Mucosa of descending colon (tissue), 3 donors: ENCODE data around the gene NOS1. TPM values are rescaled to one million over a fixed set of nuclear protein-coding genes. Genes with fewer than 3 reads are reported as not detected.

Experiments used
- ATAC-seq: fragments of 200-7000 bp; cut with Tn5 transposase; one replicate; pipeline ENCODE4 v1.9.1; 2020; ENCODE audit warnings: mild to moderate bottlenecking, moderate library complexity
- DNase-seq, 3 donors: peaks; one replicate each; pipeline ENCODE4 v3.0.0-alpha.2; 2020
- H3K36me3 ChIP-seq: fragments of 200-600 bp; one replicate; pipeline ENCODE4 v1.8.0; 2021; ENCODE audit warnings: low read depth, mild to moderate bottlenecking
- H3K4me1 ChIP-seq: fragments of 200-600 bp; one replicate; pipeline ENCODE4 v1.8.0; 2021; ENCODE audit warnings: low read depth, mild to moderate bottlenecking
- H3K4me3 ChIP-seq: fragments of 200-600 bp; one replicate; pipeline ENCODE4 v1.8.0; 2021; ENCODE audit warnings: mild to moderate bottlenecking
- H3K9me3 ChIP-seq: fragments of 200-600 bp; one replicate; pipeline ENCODE4 v1.8.0; 2021; ENCODE audit warnings: mild to moderate bottlenecking
- CTCF ChIP-seq: fragments of 200-600 bp; IDR thresholded peaks from one replicate; pipeline ENCODE4 v1.8.0; 2022; ENCODE audit warnings: antibody characterized with exemption, mild to moderate bottlenecking
- intact Hi-C, 2 donors: fragments of 100-400 bp; cut with DNase I in 1 of 2; cut with micrococcal nuclease in 1 of 2; formaldehyde crosslinking; loops; one replicate each; pipeline versions ENCODE4 v1.11.0 to v1.11.1; 2022; cut with DNase I, micrococcal nuclease
- total RNA-seq, 3 donors: library from RNA; stranded (reverse); fragmentation: NEBNext Ultra II Directional in 2 of 3; extraction: Animal tissue kit (Norgen Biotek cat#: 25700) in 2 of 3; gene quantifications; one replicate each; pipeline versions ENCODE4 v1.2.1 to v1.2.4, GENCODE V29; 2021 to 2023
- donor health status: DM: no; HTN: no; CAD: no; lungs with moderate emphysema.
- donor health status: DM: no; HTN: no; CAD: no.
- donor health status: DM: no; HTN: yes; CAD: no.

Gene NOS1
- total RNA-seq, 3 donors from 2014 or later = 0.09 to 11.0 (median 0.29) TPM

- TF ChIP-seq CTCF = no peak
- H3K4me1 ChIP-seq = no peaks in the 10 kb centered on the region
- DNase-seq (no peak), ATAC-seq (no peak)
- no peaks in the 10 kb centered on the region for H3K9me3 ChIP-seq
- no peak overlapping the region for H3K4me3 ChIP-seq
- intact Hi-C loops = no loop called here
- H3K36me3 ChIP-seq = no peaks in the 10 kb centered on the region
Measured at GRCh38 chr12:117282490-117282889, 78.9 kb downstream of the NOS1 start.

- Histone ChIP-seq H3K4me1 (no peaks in the 10 kb centered on the region), H3K9me3 (no peaks in the 10 kb centered on the region), H3K4me3 (no peak overlapping the region), H3K36me3 (no peaks in the 10 kb centered on the region)
- intact Hi-C loops = no loop called here
- DNase-seq (no peak), ATAC-seq (no peak)
- no peak for TF ChIP-seq CTCF
Measured at GRCh38 chr12:117280019-117280680, 81.3 kb downstream of the NOS1 start.

GRCh38 chr12:117279606-117280005, 81.8 kb downstream of the NOS1 start:
- no peaks in the 10 kb centered on the region for H3K9me3 ChIP-seq
- no peaks in the 10 kb centered on the region for H3K36me3 ChIP-seq
- intact Hi-C loops = no loop called here
- H3K4me3 ChIP-seq = no peak overlapping the region
- no peaks in the 10 kb centered on the region for H3K4me1 ChIP-seq
- ATAC-seq = no peak
- DNase-seq = no peak
- TF ChIP-seq CTCF = no peak

- TF ChIP-seq CTCF = no peak
- H3K36me3 ChIP-seq = no peaks in the 10 kb centered on the region
- intact Hi-C loops = no loop called here
- DNase-seq (no peak), ATAC-seq (no peak)
- H3K4me1 ChIP-seq = no peaks in the 10 kb centered on the region
- H3K9me3 ChIP-seq = no peaks in the 10 kb centered on the region
- H3K4me3 ChIP-seq = no peak overlapping the region
Measured at GRCh38 chr12:117277875-117278274, 83.6 kb downstream of the NOS1 start.

- no peak for TF ChIP-seq CTCF
- Histone ChIP-seq H3K36me3 (no peaks in the 10 kb centered on the region), H3K4me3 (no peak overlapping the region), H3K9me3 (no peaks in the 10 kb centered on the region), H3K4me1 (no peaks in the 10 kb centered on the region)
- no peak for DNase-seq
- intact Hi-C loops = no loop called here
- ATAC-seq = no peak
Measured at GRCh38 chr12:117273091-117273490, 88.3 kb downstream of the NOS1 start.

GRCh38 chr12:117272690-117273089, 88.7 kb downstream of the NOS1 start:
- intact Hi-C loops = no loop called here
- H3K4me3 ChIP-seq = no peak overlapping the region
- DNase-seq (no peak), ATAC-seq (no peak)
- no peak for TF ChIP-seq CTCF
- no peaks in the 10 kb centered on the region for H3K4me1 ChIP-seq
- no peaks in the 10 kb centered on the region for H3K36me3 ChIP-seq
- H3K9me3 ChIP-seq = no peaks in the 10 kb centered on the region
